GM21576 (cell line): ENCODE measurements around the gene NRIP1.
"Not testable (repeated sequence)": the region's sequence is repeated elsewhere in the genome, so short reads cannot be mapped to it uniquely, and the experiment has no call there.

Source experiments
- ATAC-seq: cut with Tn5 transposase; IDR thresholded peaks from one replicate; pipeline ENCODE4 v1.9.1; 2021; ENCODE audit warnings: mild to moderate bottlenecking, moderate library complexity; ENCODE audit not compliant: unreplicated experiment

Gene NRIP1

GRCh38 chr21:15039607-15040299 lies 25.0 kb downstream of the NRIP1 start:
- ATAC-seq, result no peak

- no peak for ATAC-seq
Observed at GRCh38 chr21:15037900-15038293, 26.9 kb downstream of the NRIP1 start.

- ATAC-seq, result no peak
Observed at GRCh38 chr21:15037095-15037899, 27.5 kb downstream of the NRIP1 start.

GRCh38 chr21:15036189-15036588 lies 28.6 kb downstream of the NRIP1 start:
- no peak for ATAC-seq

GRCh38 chr21:15034126-15034853 lies 30.5 kb downstream of the NRIP1 start:
- ATAC-seq, result no peak

- ATAC-seq, result no peak
Observed at GRCh38 chr21:15031790-15032357, 32.9 kb downstream of the NRIP1 start.

- not testable (repeated sequence) for ATAC-seq
Observed at GRCh38 chr21:15031362-15031761, 33.4 kb downstream of the NRIP1 start.

- not testable (repeated sequence) for ATAC-seq
Observed at GRCh38 chr21:15030861-15031260, 33.9 kb downstream of the NRIP1 start.

GRCh38 chr21:15029077-15029476 lies 35.7 kb downstream of the NRIP1 start:
- no peak for ATAC-seq

GRCh38 chr21:15028186-15028585 lies 36.6 kb downstream of the NRIP1 start:
- no peak for ATAC-seq

GRCh38 chr21:15027056-15027455 lies 37.7 kb downstream of the NRIP1 start:
- ATAC-seq, result no peak

- ATAC-seq, result no peak
Observed at GRCh38 chr21:15026370-15026769, 38.4 kb downstream of the NRIP1 start.

- ATAC-seq, result no peak
Observed at GRCh38 chr21:15023776-15024175, 41.0 kb downstream of the NRIP1 start.

GRCh38 chr21:15022608-15023261 lies 42.1 kb downstream of the NRIP1 start:
- no peak for ATAC-seq

GRCh38 chr21:15020797-15021196 lies 44.0 kb downstream of the NRIP1 start:
- no peak for ATAC-seq

- ATAC-seq, result no peak
Observed at GRCh38 chr21:15018382-15018781, 46.4 kb downstream of the NRIP1 start.

- ATAC-seq, result no peak
Observed at GRCh38 chr21:15015622-15016471, 49.0 kb downstream of the NRIP1 start.

GRCh38 chr21:15014221-15014620 lies 50.6 kb downstream of the NRIP1 start:
- ATAC-seq, result no peak

- no peak for ATAC-seq
Observed at GRCh38 chr21:15011967-15012366, 52.8 kb downstream of the NRIP1 start.

GRCh38 chr21:15010645-15011044 lies 54.2 kb downstream of the NRIP1 start:
- no peak for ATAC-seq
